ENCODE data around the gene TRABD2B.

Gene TRABD2B

GRCh38 chr1:47999097-47999496 is 1.9 kb upstream of the TRABD2B start:
- FAIRE-seq (no peak), DNase-seq (ENCODE audit: insufficient read length, low spot score) (no peak)
- TF ChIP-seq, protein P1, sequence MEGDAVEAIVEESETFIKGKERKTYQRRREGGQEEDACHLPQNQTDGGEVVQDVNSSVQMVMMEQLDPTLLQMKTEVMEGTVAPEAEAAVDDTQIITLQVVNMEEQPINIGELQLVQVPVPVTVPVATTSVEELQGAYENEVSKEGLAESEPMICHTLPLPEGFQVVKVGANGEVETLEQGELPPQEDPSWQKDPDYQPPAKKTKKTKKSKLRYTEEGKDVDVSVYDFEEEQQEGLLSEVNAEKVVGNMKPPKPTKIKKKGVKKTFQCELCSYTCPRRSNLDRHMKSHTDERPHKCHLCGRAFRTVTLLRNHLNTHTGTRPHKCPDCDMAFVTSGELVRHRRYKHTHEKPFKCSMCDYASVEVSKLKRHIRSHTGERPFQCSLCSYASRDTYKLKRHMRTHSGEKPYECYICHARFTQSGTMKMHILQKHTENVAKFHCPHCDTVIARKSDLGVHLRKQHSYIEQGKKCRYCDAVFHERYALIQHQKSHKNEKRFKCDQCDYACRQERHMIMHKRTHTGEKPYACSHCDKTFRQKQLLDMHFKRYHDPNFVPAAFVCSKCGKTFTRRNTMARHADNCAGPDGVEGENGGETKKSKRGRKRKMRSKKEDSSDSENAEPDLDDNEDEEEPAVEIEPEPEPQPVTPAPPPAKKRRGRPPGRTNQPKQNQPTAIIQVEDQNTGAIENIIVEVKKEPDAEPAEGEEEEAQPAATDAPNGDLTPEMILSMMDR (IDR thresholded peaks at IDR 0.05; ENCODE audit: insufficient read depth, missing control alignments) = no peak

DNA sequence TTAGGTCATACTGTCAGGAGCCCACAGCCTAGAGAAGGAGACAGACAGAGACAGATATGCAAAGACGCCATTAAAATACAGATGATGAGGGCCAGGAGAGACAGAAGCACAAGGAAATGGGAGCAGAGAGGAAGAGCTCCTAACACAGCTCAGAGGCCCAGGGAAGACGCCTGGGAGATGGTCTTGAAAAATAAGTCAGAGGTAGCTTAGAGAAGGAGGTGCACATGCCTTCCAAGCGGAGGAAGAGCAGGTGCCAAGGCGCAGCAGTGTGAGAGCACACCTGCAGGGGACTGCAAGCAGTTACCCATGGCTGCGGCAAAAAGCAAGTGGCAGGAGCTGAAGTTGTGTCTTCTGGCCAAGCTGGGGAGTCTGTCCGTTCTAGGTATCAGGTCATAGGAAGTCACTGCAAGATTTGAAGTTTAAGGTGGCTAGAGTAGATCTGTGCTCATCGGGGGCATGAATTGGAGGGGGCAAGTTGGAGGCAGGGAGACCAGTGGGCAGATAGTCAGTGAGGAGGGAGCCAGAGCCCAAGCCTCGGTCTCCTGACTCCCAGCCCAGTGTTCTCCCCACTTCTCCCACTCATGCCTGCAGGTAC is 1.3 kb upstream of the TRABD2B start:
- TF ChIP-seq, protein P1 (IDR thresholded peaks at IDR 0.05; ENCODE audit: insufficient read depth, missing control alignments) = no peak
- DNase-seq (ENCODE audit: insufficient read length, low spot score) (no peak), FAIRE-seq (no peak)

- FAIRE-seq (no peak), DNase-seq (ENCODE audit: insufficient read length, low spot score) (no peak)
- TF ChIP-seq, protein P1 (IDR thresholded peaks at IDR 0.05; ENCODE audit: insufficient read depth, missing control alignments) = no peak
Measured at GRCh38 chr1:47996406-47997226, 569 bp downstream of the TRABD2B start.

DNA sequence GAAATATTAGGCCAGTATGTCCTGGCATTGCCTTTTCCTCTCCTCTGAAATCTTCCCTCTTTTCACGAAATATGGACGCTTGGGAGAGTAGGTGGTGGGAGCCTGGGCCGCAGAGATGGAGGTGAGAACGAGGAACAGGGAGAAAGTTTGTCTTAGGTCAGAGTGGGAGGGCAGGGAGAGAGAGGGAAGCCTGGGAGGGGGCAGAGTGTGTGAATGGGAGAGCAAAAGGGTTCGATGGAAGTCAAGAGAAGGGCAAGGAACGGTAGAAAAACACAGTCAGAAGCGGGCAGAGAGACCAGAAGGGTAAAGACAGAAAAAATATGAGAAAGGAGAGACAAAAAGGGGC is 1.2 kb downstream of the TRABD2B start:
- FAIRE-seq (no peak), DNase-seq (ENCODE audit: insufficient read length, low spot score) (no peak)
- TF ChIP-seq, protein P1 (IDR thresholded peaks at IDR 0.05; ENCODE audit: insufficient read depth, missing control alignments) = no peak

DNA sequence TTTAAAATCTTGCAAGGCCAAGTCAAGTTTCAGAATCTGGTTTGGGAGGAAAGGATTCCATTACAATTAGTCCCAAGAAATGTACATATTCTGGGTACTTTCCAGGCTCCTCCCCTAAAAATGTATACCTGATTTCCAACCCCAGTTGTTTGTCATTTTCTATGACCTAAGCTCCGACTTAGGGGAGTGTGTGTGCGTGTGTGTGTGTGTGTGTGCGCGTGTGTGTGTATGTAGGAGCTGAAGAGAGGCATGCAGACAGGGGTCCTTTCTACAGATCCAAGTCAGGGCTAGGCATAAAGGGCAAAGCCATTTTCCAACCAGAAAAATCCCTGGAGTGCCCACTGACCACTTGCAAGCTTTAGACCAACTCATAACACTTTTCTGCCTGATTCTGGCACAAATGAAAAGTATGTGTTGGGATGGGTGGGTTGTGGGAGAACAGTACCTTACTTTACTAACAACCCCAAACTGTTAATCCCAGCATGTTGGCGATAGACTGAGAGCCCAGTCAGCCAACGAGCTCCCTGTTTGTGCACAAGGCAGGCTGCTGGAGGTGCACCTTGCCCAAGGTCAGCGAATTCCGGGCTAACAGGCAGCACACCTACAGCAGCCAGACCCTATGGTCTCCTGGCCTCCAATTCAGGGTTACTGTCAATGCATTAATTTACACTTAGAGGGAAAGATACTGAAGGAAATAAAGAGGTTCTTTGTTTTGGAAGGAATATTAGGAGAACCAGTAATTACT is 1.7 kb downstream of the TRABD2B start:
- DNase-seq (ENCODE audit: insufficient read length, low spot score) = no peak
- no peak for FAIRE-seq
- TF ChIP-seq, protein P1 (IDR thresholded peaks at IDR 0.05; ENCODE audit: insufficient read depth, missing control alignments) = no peak

GRCh38 chr1:47993881-47994625 is 3.1 kb downstream of the TRABD2B start:
- FAIRE-seq = no peak
- TF ChIP-seq, protein P1 (IDR thresholded peaks at IDR 0.05; ENCODE audit: insufficient read depth, missing control alignments) = no peak
- no peak for DNase-seq (ENCODE audit: insufficient read length, low spot score)

All from D721Med (cell line).